NOMO-1 (cell line): ENCODE data around the gene TENT5D.
"Not testable (repeated sequence)": the region's sequence is repeated elsewhere in the genome, so short reads cannot be mapped to it uniquely, and the experiment has no call there.

ENCODE experiments used
- DNase-seq, 2 experiments: peaks; one replicate each; lab custom pipeline; 2025; ENCODE audit not compliant: unreplicated experiment in 2 of 2; lab: John Stamatoyannopoulos, UW

The TENT5D gene

DNA sequence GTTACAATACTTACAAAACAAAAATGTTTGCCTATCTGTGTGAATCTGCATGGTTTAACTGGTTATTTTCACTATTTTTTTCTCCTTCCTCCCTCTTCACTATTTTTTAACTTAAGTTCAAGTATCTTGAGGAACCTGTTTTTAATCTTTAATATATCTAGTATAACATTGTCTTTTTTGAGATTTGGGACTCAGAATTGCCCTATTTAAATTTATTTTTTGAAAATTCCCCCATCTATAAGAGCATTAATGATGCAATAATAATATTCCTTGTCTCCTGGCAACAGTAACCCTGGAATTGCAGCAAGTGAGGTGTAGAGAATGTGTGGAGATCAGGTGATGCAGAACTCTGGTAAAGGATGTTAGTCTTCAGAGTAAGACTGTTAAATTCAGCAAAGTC lies at the start of gene TENT5D:
Gene TENT5D (plus strand): TSS at position 301 of the 400 bp plus-strand sequence. CDS start 22,093 bp downstream, outside the sequence.
- no peak for DNase-seq

DNA sequence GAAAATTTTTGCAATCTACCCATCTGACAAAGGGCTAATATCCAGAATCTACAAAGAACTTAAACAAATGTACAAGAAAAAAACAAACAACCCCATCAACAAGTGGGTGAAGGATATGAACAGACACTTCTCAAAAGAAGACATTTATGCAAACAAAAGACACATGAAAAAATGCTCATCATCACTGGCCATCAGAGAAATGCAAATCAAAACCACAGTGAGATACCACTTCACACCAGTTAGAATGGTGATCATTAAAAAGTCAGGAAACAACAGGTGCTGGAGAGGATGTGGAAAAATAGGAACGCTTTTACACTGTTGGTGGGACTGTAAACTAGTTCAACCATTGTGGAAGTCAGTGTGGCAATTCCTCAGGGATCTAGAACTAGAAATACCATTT lies 34.6 kb upstream of the TENT5D start:
- DNase-seq = not testable (repeated sequence)

DNA sequence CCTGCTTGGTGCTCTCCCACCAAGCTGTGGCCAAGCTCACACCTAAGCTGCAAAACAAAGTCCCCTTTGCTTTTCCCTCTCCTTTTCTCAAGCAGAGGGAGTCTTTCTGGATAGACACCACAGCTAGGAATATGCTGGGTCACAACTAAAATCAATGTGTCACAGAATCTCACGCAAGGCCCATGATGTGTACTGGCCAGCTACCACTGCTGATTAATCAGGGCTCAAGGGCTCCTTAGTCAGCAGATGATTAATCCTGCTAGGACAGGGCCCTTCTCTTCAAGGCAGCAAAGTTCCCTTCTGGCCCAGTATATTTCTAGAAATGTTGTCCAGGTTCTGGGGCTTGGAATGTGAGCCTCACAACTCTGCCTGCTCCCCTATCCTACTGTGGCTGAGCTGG lies 32.0 kb upstream of the TENT5D start:
- no peak for DNase-seq

DNA sequence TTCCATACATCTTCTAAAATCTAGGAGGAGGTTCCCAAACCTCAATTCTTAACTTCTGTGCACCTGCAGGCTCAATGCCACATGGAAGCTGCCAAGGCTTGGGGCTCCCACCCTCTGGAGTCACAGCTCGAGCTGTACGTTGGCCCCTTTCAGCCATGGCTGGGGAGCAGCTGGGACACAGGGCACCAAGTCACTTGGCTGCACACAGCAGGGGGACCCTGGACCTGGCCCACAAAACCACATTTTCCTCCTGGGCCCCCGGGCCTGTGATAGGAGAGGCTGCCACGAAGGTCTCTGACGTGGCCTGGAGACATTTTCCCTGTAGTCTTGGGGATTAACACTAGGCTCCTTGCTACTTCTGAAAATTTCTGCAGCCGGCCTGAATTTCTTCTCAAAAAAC lies 8.2 kb upstream of the TENT5D start:
- no peak for DNase-seq

DNA sequence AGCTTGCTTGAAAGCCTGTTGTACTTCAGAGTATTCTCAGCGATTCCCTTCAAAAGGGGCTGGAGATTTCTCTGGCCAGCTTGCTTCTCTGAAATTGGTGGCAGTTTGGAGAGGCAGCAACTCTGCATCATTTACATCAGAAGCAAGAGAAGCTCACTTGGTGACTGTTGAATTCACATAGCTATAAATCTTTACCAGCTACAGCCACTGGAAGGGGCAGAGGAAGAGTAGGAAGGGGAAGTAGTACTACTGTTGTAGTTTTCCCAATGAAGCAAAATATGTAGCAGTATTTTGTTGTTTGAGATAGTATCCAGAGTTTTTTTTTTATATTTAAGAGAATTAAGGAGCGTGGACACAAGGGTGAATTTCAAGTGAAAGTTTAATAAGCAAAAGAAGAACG lies 2.8 kb downstream of the TENT5D start:
- no peak for DNase-seq

DNA sequence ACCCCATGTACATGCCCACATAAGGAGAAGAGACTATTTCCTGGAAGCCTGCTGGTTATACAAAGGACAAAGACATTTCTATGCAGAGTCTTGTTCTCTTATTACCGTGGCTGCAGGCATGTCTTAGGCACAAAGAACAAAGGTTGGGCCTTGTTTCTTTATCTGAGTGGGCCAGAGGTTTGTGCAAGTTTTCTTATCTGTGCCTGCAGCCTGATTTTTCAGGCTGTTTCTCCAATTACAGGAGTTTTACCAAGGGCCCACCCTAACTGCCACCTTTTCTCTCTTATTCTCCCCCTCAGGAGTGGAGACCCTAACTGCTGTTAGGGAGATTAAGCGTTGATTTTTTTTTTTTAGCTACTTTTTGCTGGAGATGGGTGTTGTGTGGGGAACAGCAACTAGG lies 3.5 kb downstream of the TENT5D start:
- DNase-seq = no peak

DNA sequence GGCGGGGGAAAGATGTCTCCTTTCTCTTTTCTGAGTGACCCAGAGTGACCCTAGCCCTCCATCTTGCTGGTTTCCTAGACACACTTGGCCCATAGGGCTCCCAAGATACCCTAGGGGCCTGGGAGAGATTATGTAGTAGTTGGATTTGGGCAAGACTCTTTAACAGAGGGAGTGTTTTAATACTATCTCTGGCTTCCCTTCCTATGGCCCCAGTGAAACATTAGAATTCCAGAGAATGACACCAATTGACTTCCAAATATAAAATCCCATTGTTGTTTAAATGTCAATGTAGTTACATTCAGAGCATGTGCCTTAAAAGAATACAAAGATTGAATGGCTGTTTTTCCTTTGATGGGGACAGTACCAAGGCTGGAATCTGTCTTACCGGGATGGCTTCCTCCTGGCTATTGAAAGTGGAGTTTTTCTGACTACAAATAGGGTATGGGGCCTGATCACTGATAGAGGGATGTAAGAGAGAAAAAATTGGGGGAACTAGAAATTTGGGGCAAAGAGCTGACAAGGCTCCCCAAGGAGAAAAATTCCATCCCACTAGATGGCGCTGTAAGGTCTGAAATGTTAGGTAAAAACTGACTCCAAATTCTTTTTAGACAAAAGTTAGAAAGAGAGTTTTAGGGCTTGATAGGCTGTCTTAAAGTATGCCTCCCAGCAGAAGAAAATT lies 10.7 kb downstream of the TENT5D start:
- no peak for DNase-seq

DNA sequence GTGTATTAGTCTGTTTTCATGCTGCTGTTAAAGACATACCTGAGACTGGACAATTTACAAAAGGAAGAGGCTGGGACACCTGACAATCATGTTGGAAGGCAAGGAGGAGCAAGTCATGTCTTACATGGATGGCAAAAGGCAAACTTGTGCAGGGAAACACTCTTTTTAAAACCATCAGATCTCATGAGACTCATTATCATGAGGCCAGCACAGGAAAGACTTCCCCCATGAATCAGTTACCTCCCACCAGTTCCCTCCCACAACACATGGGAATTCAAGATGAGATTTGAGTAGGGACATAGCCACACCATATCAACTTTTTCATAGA lies 11.2 kb downstream of the TENT5D start:
- no peak for DNase-seq

DNA sequence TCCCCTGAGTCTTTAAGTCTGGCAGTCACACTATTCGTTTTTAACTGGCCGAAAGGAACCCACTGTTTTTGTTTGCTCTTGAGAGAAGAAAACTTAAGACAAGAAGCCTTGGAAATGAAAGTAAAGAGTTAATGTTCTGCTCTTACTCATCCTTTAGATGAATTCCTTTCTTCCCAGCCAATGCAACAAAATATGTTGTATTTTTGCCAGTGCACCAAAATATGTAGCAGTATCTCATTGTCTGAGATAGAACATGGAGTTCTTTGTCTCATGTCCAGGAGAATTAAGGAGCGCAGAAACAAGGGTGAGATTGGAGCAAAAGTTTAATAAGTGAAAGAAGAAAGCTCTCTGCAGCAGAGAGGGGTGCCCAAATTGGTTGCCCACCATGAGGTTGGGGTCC lies 12.2 kb downstream of the TENT5D start:
- DNase-seq = no peak

DNA sequence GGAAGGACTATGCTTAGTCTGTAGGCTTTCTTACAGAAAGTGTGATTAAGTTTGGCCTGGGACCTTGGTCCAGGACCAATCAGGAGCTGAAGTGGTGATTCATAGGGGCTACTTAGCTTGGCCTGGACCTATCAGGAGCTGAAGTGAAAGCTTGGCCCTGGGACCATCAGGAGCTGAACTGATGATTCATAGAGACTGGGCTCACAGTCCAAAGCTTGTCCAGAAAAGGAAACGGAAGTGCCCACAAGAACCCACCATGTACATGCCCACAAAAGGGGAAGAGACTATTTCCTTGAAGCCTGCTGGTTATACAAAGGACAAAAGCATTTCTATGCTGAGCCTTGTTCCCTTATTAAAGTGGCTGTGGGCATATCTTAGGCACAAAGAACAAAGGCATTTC lies 12.6 kb downstream of the TENT5D start:
- no peak for DNase-seq

DNA sequence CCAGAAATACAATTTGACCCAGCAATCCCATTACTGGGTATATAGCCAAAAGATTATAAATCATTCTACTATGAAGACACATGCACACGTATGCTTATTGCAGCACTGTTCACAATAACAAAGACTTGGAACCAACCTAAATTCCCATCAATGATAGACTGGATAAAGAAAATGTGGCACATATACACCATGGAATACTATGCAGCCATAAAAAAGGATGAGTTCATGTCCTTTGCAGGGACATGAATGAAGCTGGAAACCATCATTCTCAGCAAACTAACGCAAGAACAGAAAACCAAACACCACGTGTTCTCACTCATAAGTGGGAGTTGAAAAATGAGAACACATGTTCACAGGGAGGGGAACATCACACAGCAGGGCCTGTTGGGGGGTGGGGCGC lies 47.9 kb downstream of the TENT5D start:
- DNase-seq = not testable (repeated sequence)

DNA sequence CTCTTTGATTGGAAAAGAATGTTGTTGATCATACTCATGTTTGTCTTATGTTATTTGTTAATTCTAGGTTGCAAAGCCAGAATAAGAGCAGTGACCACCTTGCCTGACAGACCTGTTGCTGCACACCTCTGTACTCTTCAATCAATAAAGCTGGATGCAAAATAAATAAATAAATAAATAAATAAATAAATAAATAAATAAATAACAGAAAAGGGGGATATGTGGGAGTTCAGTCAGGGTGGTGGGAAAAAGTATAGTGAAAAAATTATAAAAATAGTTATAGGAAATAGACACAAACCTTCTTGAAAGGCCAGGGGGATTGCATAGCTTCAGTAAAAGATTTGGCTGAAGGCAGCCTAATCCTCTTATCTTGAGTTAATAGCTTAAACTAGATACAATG lies 51.3 kb downstream of the TENT5D start:
- no peak for DNase-seq

DNA sequence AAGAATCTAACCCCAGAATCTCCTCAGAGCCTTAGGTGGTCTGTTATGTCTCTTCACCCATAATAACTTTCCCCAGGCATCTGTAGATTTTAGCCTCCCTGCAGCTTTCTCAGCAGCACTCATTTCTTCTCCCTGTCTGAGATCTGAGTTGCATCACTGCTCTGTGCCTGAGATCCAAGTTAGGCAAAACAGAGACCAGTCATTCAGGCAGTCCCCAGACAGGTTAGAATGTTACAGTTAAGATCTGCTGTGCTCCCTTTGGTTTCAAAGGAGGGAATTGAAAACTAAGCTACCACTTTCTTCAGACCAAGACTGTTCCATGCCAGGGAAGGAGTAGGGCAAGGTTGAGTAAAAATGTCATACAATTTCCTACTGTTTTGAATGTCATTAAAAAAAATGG lies 65.3 kb downstream of the TENT5D start:
- no peak for DNase-seq

DNA sequence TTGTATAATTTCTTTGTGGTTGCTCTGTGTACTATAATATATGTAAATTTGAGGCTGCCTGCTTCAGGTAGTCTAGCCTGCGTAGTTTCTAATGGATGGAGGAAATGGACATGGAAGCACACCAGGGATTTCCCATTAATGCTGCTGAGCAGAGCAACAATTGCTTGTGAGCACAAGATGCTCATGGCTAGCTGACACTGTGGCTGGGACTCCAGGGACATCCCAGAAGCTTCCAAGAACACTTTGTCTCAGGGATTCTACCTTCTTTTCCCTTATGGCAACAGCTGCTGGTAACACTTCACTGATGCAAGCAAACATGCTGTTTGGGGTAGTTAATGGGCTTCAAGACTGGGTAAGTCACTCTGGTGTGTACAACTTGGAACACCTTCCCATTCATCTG lies 66.1 kb downstream of the TENT5D start:
- DNase-seq = no peak

DNA sequence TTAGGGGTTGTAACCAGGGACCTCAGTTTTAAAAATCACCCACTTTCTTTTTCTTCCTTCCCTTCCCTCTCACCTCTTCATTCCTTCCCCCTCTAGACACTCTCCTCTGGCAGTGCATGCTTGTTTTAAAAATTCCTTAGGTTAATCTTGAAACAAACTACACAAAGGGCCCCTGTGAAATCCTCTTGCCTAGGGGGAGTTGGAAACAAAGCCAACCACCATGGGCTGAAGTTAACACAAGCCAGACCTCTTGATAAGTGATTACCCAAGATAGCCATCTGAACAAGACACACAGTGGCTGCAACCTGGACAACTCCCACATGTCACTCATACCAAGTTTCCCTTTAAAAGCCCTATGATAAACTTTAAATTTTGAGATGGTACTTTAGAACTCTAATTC lies 68.9 kb downstream of the TENT5D start:
- DNase-seq = no peak
